Upper lobe of left lung (tissue), 4 donors: ENCODE data around the gene PKNOX2.

Experiments
- EP300 ChIP-seq, 4 donors: sonication (generic); formaldehyde crosslinking; IDR thresholded peaks; one replicate each; pipeline ENCODE4 v1.5.1; 2017; ENCODE audit warnings: antibody characterized with exemption in 4 of 4, control low read depth in 2 of 4
- POLR2A ChIP-seq, 4 donors: fragments of 450-650 bp; IDR thresholded peaks; one replicate each; pipeline ENCODE4 v1.5.1; 2016 to 2017; ENCODE audit warnings: antibody characterized with exemption in 4 of 4, mild to moderate bottlenecking in 2 of 4
- TF ChIP-seq, protein P1 (sequence below), 6 experiments: fragments of 450-650 bp in 4 of 6; fragments of 200-600 bp in 2 of 6; sonication (generic) in 2 of 6; IDR thresholded peaks; one replicate each; pipeline ENCODE4 v1.5.1; 2016 to 2019; ENCODE audit warnings: antibody characterized with exemption in 6 of 6

GRCh38 chr11:125384825-125385224 lies 220.3 kb downstream of the PKNOX2 start:
- TF ChIP-seq, protein P1, sequence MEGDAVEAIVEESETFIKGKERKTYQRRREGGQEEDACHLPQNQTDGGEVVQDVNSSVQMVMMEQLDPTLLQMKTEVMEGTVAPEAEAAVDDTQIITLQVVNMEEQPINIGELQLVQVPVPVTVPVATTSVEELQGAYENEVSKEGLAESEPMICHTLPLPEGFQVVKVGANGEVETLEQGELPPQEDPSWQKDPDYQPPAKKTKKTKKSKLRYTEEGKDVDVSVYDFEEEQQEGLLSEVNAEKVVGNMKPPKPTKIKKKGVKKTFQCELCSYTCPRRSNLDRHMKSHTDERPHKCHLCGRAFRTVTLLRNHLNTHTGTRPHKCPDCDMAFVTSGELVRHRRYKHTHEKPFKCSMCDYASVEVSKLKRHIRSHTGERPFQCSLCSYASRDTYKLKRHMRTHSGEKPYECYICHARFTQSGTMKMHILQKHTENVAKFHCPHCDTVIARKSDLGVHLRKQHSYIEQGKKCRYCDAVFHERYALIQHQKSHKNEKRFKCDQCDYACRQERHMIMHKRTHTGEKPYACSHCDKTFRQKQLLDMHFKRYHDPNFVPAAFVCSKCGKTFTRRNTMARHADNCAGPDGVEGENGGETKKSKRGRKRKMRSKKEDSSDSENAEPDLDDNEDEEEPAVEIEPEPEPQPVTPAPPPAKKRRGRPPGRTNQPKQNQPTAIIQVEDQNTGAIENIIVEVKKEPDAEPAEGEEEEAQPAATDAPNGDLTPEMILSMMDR (IDR thresholded peaks at IDR 0.05): no peak
- TF ChIP-seq POLR2A (IDR thresholded peaks at IDR 0.05) (no peak), EP300 (IDR thresholded peaks at IDR 0.05) (no peak)
